ENCODE results near the gene RPS18.
"Not testable (repeated sequence)": the region's sequence is repeated elsewhere in the genome, so short reads cannot be mapped to it uniquely, and the experiment has no call there.

The RPS18 gene

GRCh38 chr6:33273129-33273923 lies 1.5 kb downstream of the RPS18 start:
- DNase-seq = no peak

DNA sequence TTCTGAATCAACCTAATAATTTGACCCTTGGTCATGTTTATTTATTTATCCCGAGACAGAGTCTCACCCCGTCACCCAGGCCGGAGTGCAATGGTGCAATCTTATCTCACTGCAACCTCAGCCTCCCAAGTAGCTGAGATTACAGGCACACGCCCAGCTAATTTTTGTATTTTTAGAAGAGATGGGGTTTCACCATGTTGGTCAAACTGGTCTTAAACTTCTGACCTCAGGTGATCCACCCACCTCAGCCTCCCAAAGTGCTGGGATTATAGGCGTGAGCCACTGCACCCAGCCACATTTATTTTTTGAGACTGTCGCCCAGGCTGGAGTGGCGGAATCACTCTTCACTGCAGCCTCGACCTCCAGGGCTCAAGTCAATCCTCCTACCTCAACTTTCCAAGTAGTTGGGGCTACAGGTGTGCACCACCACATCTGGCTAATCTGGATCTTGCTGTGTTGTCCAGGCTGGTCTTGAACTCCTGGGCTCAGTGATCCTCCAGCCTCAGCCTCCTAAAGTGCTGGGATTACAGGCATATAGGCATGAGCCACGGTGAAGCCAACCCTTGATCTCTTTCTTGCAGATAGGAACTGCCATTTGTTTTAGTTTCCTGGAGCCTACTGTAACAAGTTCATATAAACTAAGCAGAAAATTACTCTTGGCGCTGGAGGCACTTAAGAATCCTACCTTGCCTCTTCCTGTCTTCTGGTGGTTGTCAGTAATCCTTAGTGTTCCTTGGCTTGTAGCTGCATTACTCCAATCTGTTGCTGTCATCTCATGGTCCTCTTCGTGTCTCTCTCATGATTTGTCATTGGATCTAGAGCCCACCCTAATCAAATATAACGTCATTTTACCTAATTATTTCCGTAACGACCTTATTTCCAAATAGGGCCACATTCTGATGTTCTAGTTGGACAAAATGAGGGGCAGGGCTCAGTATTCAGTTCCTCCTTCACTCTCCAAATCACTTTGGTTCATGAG lies 2.3 kb downstream of the RPS18 start:
- DNase-seq = no peak

- not testable (repeated sequence) for DNase-seq
Observed at GRCh38 chr6:33275795-33276580, 4.1 kb downstream of the RPS18 start.

DNA sequence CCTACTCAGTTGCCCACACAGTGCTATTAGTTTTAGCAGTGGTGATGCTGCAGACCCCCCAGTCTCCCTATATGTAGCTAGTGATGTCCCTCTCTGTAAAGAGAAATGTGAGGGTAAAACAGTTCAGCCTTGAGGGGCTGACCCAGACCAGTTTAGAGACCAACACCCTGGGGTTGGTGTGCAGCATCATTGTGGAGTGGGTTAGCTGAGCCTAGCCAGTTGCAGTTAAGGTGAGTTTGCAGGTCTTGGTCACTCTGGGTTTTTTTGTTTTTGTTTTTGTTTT lies 4.6 kb downstream of the RPS18 start:
- no peak for DNase-seq

- DNase-seq = no peak
Observed at GRCh38 chr6:33276864-33277662, 5.2 kb downstream of the RPS18 start, which contains the start of gene B3GALT4. B3GALT4 (plus strand) TSS chr6:33277123; CDS start chr6:33277420, 297 bp downstream.

GRCh38 chr6:33277663-33278391 lies 6.0 kb downstream of the RPS18 start:
- no peak for DNase-seq

DNA sequence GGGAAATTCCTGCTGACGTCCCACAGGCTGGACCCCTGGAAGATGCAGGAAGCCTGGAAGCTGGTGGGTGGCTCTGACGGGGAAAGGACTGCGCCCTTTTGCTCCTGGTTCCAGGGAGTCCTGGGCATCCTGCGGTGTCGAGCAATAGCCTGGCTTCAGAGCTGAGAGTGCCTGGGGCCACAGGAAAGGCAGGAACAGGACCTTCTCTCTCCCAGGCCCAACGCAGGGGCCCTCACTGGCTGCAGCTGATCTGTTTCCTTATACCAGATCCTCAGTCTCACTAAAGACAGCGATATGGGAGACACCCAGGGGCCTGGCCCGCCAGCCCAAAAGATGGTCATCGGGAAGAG lies 6.5 kb downstream of the RPS18 start:
- no peak for DNase-seq

GRCh38 chr6:33278810-33279209 lies 6.9 kb downstream of the RPS18 start:
- DNase-seq = no peak

GRCh38 chr6:33279257-33279695 lies 7.4 kb downstream of the RPS18 start:
- DNase-seq = no peak

- DNase-seq = peak; percentile 75
Observed at GRCh38 chr6:33279971-33280511, 8.2 kb downstream of the RPS18 start.

GRCh38 chr6:33280539-33280938 lies 8.7 kb downstream of the RPS18 start:
- DNase-seq = no peak

GRCh38 chr6:33285214-33285613 lies 13.3 kb downstream of the RPS18 start:
- not testable (repeated sequence) for DNase-seq

GRCh38 chr6:33286946-33287914 lies 15.4 kb downstream of the RPS18 start:
- no peak for DNase-seq

DNA sequence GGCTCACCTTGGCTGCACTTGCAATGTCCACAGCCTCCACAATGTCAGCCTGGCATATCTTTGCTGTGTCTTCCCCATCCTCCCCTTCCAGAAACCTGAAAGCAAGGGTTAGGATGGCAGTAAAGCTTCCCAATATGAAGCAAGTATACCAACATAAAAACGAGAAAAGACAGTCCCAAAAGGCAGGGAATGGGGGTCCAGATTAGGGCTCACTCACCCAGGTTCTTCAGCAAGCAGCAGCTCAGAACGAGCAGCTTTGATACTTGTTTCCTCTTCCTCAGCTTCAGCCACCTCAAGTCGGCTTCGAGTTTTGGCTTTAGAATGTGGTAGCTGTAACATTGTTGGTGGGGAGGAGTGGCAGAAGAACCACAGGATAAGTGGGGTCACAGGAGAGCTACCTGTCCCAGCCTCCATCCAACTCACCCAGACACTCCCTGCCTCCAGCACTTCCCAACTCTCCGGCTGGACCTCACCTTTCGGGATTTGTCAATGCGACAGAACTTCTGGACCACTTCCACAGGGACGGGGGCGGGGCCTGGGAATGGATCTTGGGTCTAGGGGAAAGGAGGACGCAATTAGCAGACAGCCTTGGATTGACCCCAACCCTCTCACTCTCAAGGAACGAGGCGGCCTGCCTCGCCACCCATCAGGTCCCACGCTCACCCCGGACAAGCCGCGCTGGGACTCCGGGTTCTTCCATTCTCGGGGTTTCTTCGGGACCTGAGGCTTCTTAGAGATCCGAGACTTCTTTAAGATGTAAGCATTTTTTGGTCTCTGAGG lies 16.5 kb downstream of the RPS18 start:
- no peak for DNase-seq

GRCh38 chr6:33288921-33289783 lies 17.3 kb downstream of the RPS18 start, which contains the start of the genes PFDN6 and WDR46:
PFDN6 (plus strand) TSS chr6:33289601; CDS start chr6:33289857, 256 bp downstream.
WDR46 (minus strand) TSS chr6:33289239; CDS start chr6:33289170, 69 bp downstream.
- peak; percentile 97 for DNase-seq

- DNase-seq = no peak
Observed at GRCh38 chr6:33289784-33290315, 18.0 kb downstream of the RPS18 start.

DNA sequence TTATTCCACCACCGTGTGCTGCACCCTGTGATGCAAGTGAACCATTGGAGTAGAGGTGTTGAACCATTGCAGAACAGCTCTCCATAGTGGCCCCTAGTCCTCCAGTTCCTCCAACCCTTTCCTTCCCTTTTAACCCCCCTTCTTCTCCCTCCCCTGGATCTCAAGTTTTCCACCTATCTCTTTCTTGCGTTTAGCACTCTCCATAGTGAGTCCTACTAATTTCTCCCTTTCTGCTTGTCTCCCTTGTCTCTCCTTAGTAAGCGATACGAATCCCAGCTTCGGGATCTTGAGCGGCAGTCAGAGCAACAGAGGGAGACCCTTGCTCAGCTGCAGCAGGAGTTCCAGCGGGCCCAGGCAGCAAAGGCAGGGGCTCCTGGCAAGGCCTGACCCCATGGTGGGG lies 18.6 kb downstream of the RPS18 start:
- no peak for DNase-seq

Data from NCI-H2171 treated with DMSO at 0.1 percent for 48 hours (cell line).